HG02885 (cell line): Measurements from ENCODE around the gene GLI3.

Source experiments
- ATAC-seq: cut with Tn5 transposase; IDR thresholded peaks from one replicate; pipeline ENCODE4 v1.9.1; 2021; ENCODE audit warnings: mild to moderate bottlenecking; ENCODE audit not compliant: unreplicated experiment, poor library complexity

The GLI3 gene

DNA sequence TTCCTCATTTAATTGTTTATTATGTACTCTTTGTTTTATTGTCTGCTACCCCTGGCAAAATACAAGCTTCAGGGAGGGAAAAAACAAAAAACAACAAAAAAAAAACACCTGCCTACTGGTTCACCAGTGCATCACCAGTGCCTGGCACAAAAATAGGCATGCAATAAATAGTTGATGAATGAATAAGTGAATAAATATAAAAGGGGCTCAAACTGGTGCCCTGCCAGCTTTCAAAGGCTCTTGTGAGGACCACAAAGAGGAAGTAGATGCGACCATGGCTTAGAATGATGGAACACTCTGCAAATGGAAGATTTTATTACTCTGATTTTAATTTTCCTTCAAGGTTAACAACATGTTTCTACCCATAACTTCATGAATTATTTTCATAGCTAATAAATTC, 321.1 kb downstream of the GLI3 start:
- ATAC-seq = no peak

DNA sequence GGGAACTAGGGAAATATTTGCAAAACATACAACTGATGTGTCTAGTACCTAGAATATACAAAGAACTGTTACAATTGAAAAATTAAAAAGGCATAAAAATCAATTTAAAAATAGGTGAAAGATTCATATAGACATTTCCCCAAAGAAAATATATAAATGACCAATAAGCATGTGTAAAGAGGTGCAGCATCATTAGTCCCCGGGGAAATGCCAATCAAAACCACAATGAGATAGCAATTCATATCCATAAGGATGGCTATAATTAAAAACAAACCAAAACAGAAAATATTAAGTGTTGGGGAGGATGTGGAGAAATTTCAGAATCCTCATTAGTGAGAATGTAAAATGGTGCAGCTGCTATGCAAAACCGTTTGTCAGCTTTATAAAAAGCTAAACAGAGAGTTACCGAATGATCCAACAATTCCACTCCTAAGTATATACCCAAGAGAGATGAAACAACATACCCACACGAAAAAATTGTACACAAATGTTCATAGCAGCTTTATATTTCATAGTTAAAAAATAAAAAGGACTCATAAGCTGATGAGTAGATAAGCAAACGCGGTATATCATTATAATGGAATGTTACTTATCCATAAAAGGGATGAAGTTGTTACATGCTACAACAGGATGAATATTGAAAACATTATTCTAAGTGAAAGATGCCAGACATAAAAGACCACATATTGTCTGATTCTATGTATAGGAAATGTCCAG, 324.0 kb downstream of the GLI3 start:
- ATAC-seq = no peak

DNA sequence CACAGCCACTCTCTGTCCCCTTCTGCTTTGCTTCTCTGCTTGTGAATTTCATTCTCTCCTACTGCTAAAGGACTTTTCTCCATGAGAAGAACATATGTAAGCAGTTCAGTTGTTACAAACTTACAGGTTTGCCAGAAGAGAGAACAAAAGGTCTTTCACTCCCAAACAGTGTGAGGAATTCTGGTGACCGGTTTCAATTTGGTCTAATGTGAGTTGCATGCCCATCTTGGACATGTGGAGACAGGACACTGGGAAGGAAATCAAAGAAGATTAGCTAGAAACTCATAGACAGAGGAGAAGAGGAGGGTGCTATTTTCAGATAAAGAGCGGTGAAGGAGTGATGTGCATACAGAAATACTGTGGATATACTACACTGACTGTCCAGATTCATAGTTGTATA, 324.6 kb downstream of the GLI3 start:
- no peak for ATAC-seq

DNA sequence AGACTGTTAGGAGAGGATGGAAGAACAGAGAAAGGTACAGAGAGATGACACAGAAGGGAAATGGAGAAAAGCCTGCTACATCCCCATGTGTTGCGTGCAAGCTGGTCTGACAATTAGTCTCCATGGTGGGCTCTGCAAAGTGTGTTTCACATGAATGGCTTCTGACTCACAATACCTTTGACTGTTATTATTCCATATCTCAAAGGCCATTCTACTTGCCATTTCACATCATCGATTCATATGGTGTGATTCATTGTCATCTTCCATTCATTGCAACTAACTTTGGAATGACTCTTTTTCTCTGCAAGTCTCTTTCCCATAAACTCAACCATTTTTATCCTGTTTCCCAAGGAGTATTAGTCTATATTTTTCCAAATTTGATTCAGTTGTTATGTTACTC, 325.2 kb downstream of the GLI3 start:
- no peak for ATAC-seq
